ENCODE measurements around the gene TNS4.

TNS4 gene

DNA sequence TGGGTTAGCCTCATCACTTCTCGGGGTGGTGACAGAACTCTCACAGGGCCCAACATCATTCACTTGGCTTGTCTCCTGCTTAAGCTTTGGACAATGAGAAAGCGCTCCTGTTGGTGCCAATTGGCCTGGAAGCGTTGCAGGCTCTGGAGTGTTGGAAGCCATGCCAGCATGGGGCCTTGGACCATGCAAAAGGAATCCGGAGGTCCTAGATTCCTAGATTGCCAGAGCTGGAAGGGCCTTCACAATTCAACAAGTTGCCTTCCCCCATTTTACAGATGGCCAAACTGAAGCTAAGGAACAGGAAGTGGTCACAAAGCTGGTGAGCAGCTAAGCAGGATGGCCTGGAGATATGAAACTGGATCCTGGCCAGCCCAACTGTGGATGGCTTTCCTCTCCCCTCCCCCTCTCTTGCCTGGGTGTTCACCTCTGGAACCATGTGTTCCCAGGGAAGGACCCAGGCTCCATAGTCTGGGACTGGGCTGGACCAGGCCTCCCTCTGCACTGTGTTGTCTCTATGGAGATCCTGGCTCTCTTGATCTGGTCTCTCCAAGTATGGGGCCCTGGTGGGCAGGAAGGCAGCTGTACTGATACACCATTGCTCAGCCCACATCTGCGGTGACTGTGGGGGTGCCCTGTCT is 64.2 kb downstream of the TNS4 start:
- peak overlapping the region in 1 of 3 experiments; percentile 59 for H3K27ac Mint-ChIP-seq
- no peak overlapping the region for H3K4me3 Mint-ChIP-seq
- H3K36me3 Mint-ChIP-seq (ENCODE audit: low read depth): no peaks in the 10 kb centered on the region
- H3K27me3 Mint-ChIP-seq (ENCODE audit: low read depth): peaks cover under 1% of the 10 kb centered on the region
- no peaks in the 10 kb centered on the region for H3K9me3 Mint-ChIP-seq
- peaks cover 25% of the 10 kb centered on the region for H3K4me1 Mint-ChIP-seq
- TF ChIP-seq, protein P1, sequence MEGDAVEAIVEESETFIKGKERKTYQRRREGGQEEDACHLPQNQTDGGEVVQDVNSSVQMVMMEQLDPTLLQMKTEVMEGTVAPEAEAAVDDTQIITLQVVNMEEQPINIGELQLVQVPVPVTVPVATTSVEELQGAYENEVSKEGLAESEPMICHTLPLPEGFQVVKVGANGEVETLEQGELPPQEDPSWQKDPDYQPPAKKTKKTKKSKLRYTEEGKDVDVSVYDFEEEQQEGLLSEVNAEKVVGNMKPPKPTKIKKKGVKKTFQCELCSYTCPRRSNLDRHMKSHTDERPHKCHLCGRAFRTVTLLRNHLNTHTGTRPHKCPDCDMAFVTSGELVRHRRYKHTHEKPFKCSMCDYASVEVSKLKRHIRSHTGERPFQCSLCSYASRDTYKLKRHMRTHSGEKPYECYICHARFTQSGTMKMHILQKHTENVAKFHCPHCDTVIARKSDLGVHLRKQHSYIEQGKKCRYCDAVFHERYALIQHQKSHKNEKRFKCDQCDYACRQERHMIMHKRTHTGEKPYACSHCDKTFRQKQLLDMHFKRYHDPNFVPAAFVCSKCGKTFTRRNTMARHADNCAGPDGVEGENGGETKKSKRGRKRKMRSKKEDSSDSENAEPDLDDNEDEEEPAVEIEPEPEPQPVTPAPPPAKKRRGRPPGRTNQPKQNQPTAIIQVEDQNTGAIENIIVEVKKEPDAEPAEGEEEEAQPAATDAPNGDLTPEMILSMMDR (IDR thresholded peaks at IDR 0.05; ENCODE audit: unreplicated experiment in 3 of 3): no peak

DNA sequence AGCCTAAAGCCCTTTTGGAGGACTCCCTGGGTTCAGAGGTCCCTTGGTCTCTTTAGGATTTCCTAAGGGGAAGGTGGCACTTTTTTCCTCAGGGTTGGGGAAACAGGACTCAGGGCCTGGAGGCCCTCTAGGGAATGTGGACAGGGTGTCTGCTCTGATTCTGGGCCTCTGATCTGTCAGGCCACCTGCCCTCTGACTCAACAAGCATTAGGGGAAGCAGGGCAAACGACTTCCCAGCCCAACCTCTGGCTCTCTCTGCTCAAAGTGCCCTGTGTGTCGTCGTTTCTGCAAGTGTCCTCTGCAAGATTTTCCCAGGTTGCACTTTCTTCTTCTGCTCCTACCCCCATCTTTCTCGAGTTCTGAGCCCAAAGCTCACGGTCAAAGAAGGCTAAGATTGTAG is 64.8 kb downstream of the TNS4 start:
- no peaks in the 10 kb centered on the region for H3K27me3 Mint-ChIP-seq (ENCODE audit: low read depth)
- no peak overlapping the region for H3K4me3 Mint-ChIP-seq
- TF ChIP-seq, protein P1 (IDR thresholded peaks at IDR 0.05; ENCODE audit: unreplicated experiment in 3 of 3): no peak
- H3K36me3 Mint-ChIP-seq (ENCODE audit: low read depth): no peaks in the 10 kb centered on the region
- H3K9me3 Mint-ChIP-seq: no peaks in the 10 kb centered on the region
- H3K27ac Mint-ChIP-seq: peak overlapping the region in 1 of 3 experiments; percentile 18
- H3K4me1 Mint-ChIP-seq: peaks cover 28% of the 10 kb centered on the region

DNA sequence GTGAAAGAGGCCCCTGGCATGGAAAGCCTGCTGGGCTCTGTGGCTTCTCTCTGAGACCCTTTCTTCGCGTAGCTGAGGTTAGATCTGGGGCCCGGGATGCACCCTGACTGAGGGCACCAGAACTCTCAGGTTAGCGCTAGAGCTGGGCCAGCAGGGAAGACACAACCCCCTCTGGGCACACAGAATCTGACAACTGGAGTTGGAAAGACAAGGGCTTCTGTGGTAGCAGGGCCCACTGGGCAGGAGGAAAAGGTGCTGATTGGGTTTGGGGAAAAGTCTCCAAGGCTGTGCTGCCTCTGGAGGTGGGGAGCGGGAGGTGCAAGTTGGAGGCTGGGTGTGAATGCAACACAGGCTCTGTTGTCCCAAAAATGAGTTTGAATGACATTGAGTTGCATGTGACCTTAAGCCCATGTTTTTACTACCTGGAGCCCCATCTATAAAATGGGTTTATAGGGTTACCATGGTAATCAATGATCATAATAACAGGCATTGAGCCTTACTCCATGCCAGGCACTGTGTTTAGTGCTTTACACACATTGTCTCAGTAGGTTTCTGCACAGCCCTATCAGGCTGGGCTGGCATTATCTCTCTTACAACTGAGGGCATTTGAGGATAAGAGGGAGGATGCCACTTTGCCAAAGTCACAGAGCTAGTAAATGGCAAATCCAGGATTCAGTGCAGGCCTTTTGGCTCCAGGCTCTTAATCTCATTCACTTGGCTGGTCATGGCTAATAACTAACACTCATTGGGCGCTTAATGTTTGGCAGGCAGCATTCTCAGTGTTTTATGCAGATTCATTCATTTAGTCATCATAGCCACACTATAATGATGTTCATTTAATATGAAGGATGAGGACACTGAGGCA is 67.6 kb downstream of the TNS4 start:
- H3K4me1 Mint-ChIP-seq: peaks cover 24% of the 10 kb centered on the region
- peak overlapping the region; percentile 85 to 87 (median 86) for H3K27ac Mint-ChIP-seq
- H3K4me3 Mint-ChIP-seq: no peak overlapping the region
- no peaks in the 10 kb centered on the region for H3K9me3 Mint-ChIP-seq
- no peaks in the 10 kb centered on the region for H3K36me3 Mint-ChIP-seq (ENCODE audit: low read depth)
- H3K27me3 Mint-ChIP-seq (ENCODE audit: low read depth): no peaks in the 10 kb centered on the region
- TF ChIP-seq, protein P1 (IDR thresholded peaks at IDR 0.05; ENCODE audit: unreplicated experiment in 3 of 3): peak; percentile 33 to 43 (median 42)

DNA sequence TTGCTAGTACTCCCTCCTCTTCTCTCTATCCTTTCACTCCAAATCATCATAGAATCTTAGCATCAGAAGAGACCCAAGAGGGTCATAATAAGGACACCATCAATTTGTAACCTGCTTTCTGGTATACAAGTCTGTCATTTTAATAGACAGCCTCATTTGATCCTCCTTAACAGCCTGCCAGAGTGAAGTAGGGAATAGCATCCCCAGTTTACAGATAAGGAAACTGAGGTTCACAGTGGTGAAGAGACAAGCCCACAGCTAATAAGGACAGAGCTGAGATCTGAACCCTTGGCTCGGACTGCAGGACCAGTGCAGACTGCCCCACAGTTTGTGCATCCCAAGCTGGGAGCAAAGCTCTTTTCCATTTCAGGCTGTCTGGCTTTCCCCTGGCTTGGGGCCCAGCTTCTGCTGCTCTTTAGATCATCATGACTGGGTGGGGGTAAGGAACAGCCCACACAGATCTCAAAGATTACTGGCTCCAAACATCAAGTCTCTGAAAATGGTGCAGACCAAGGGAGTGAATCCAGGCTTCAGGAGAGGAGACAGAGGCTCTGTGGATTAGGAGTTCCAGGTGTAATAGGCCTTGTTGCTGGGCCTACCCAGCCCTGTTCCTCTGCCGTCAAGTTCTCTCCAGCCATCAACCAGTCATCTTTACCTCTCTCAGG is 68.4 kb downstream of the TNS4 start:
- H3K9me3 Mint-ChIP-seq: peaks cover 2% of the 10 kb centered on the region
- H3K27ac Mint-ChIP-seq: peak overlapping the region; percentile 85 to 87 (median 86)
- TF ChIP-seq, protein P1 (IDR thresholded peaks at IDR 0.05; ENCODE audit: unreplicated experiment in 3 of 3): no peak
- no peaks in the 10 kb centered on the region for H3K36me3 Mint-ChIP-seq (ENCODE audit: low read depth)
- H3K27me3 Mint-ChIP-seq (ENCODE audit: low read depth): no peaks in the 10 kb centered on the region
- H3K4me3 Mint-ChIP-seq: peak overlapping the region in 1 of 3 experiments; percentile 10
- peaks cover 24% of the 10 kb centered on the region for H3K4me1 Mint-ChIP-seq

DNA sequence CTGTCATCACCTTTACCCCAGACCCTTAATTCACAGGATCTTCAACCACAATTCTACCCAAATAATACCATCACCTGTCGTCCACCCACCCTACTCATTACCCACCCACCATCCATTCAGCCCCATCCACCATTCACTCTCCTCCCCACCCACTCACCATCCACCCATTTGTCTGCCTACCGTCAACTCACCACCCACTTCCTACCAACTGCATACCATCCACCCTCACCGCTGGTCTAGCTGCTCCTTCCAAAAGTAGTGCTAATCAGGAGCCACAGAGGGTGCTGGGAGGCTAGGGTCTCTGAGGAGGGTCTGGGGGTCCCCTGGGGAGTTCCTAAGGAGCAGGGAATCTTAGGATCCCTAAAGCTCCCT is 70.2 kb downstream of the TNS4 start:
- Mint-ChIP-seq H3K36me3 (ENCODE audit: low read depth) (no peaks in the 10 kb centered on the region), H3K4me1 (peaks cover 18% of the 10 kb centered on the region), H3K4me3 (no peak overlapping the region), H3K9me3 (peaks cover 2% of the 10 kb centered on the region), H3K27me3 (ENCODE audit: low read depth) (no peaks in the 10 kb centered on the region), H3K27ac (no peak overlapping the region)
- TF ChIP-seq, protein P1 (IDR thresholded peaks at IDR 0.05; ENCODE audit: unreplicated experiment in 3 of 3): no peak

Data from nephron (organoid).